DOHH2 (cell line): Measurements from ENCODE around the gene FAM53A.

Experiments used
- EZH2phosphoT487 ChIP-seq: fragments of 200-600 bp; sonication (generic); IDR thresholded peaks from 2 replicates; pipeline ENCODE4 v1.6.1; 2017; ENCODE audit warnings: borderline replicate concordance, mild to moderate bottlenecking, antibody characterized with exemption, low read length, moderate library complexity, mixed read lengths
- TF ChIP-seq, protein P1 (sequence below): fragments of 200-600 bp; sonication (generic); IDR thresholded peaks from one replicate; pipeline ENCODE4 v1.5.1; 2014; ENCODE audit warnings: antibody characterized with exemption, mild to moderate bottlenecking, low read depth, low read length; ENCODE audit not compliant: poor library complexity, severe bottlenecking

GRCh38 chr4:1626941-1627340 is 57.2 kb downstream of the FAM53A start:
- TF ChIP-seq, protein P1, sequence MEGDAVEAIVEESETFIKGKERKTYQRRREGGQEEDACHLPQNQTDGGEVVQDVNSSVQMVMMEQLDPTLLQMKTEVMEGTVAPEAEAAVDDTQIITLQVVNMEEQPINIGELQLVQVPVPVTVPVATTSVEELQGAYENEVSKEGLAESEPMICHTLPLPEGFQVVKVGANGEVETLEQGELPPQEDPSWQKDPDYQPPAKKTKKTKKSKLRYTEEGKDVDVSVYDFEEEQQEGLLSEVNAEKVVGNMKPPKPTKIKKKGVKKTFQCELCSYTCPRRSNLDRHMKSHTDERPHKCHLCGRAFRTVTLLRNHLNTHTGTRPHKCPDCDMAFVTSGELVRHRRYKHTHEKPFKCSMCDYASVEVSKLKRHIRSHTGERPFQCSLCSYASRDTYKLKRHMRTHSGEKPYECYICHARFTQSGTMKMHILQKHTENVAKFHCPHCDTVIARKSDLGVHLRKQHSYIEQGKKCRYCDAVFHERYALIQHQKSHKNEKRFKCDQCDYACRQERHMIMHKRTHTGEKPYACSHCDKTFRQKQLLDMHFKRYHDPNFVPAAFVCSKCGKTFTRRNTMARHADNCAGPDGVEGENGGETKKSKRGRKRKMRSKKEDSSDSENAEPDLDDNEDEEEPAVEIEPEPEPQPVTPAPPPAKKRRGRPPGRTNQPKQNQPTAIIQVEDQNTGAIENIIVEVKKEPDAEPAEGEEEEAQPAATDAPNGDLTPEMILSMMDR: no peak
- TF ChIP-seq EZH2phosphoT487: no peak
